AG08396 (cell line): ENCODE data around the gene NLRC3.

Source experiments
- DNase-seq: peaks from one replicate; pipeline ENCODE4 v3.0.0; 2012; ENCODE audit warnings: low spot score, mixed read lengths

The NLRC3 gene

GRCh38 chr16:3578610-3579551 lies 1.7 kb upstream of the NLRC3 start:
- DNase-seq = no peak

- no peak for DNase-seq
Measured at GRCh38 chr16:3578121-3578520, 918 bp upstream of the NLRC3 start.

- DNase-seq = no peak
Measured at GRCh38 chr16:3576211-3576610, 992 bp downstream of the NLRC3 start.

GRCh38 chr16:3575491-3575890 lies 1.7 kb downstream of the NLRC3 start:
- DNase-seq = no peak

GRCh38 chr16:3574195-3574594 lies 3.0 kb downstream of the NLRC3 start:
- DNase-seq = no peak

- DNase-seq = no peak
Measured at GRCh38 chr16:3573146-3573815, 3.9 kb downstream of the NLRC3 start.

GRCh38 chr16:3570420-3571062 lies 6.7 kb downstream of the NLRC3 start:
- no peak for DNase-seq

- DNase-seq = no peak
Measured at GRCh38 chr16:3569851-3570250, 7.4 kb downstream of the NLRC3 start.

GRCh38 chr16:3566990-3567389 lies 10.2 kb downstream of the NLRC3 start:
- no peak for DNase-seq

- DNase-seq = no peak
Measured at GRCh38 chr16:3564889-3565141, 12.4 kb downstream of the NLRC3 start.

GRCh38 chr16:3564130-3564888 lies 12.9 kb downstream of the NLRC3 start:
- no peak for DNase-seq

GRCh38 chr16:3562914-3563480 lies 14.2 kb downstream of the NLRC3 start:
- DNase-seq = no peak

GRCh38 chr16:3561626-3562025 lies 15.6 kb downstream of the NLRC3 start:
- no peak for DNase-seq

- no peak for DNase-seq
Measured at GRCh38 chr16:3554351-3554928, 22.8 kb downstream of the NLRC3 start.

GRCh38 chr16:3553138-3553923 lies 23.9 kb downstream of the NLRC3 start:
- no peak for DNase-seq

GRCh38 chr16:3550851-3551847 lies 26.1 kb downstream of the NLRC3 start:
- DNase-seq = no peak

- no peak for DNase-seq
Measured at GRCh38 chr16:3549906-3550305, 27.3 kb downstream of the NLRC3 start.

GRCh38 chr16:3548859-3549258 lies 28.3 kb downstream of the NLRC3 start:
- DNase-seq = no peak

- no peak for DNase-seq
Measured at GRCh38 chr16:3548445-3548844, 28.8 kb downstream of the NLRC3 start.
